ENCODE measurements around the gene DUSP19.

The DUSP19 gene

GRCh38 chr2:183125659-183126341 is 47.3 kb downstream of the DUSP19 start:
- peak; percentile 73 for FAIRE-seq
- no peak for TF ChIP-seq POLR2A (IDR thresholded peaks at IDR 0.05; ENCODE audit: low read depth, low read length)
- DNase-seq (ENCODE audit: insufficient read length, low spot score), result no peak

DNA sequence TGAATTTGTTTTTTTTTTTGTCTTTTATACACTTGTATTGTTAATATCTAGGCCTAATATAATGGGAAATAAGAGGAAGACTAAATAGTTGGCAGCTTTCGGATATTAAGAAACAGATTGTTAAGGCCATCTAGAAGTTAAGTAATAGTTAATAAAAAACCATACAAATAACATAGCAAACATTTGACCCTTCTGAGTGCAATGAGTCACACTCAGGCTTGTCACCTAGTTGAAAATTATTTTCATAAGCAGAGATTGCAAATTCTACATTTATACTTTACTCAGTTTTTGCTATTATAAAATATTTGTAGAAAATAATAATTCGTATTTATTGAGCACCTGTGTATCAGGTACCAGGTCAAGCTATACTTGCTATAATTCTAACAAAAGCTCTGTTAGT is 48.1 kb downstream of the DUSP19 start:
- FAIRE-seq, result no peak
- TF ChIP-seq POLR2A (IDR thresholded peaks at IDR 0.05; ENCODE audit: low read depth, low read length), result no peak
- DNase-seq (ENCODE audit: insufficient read length, low spot score), result no peak

DNA sequence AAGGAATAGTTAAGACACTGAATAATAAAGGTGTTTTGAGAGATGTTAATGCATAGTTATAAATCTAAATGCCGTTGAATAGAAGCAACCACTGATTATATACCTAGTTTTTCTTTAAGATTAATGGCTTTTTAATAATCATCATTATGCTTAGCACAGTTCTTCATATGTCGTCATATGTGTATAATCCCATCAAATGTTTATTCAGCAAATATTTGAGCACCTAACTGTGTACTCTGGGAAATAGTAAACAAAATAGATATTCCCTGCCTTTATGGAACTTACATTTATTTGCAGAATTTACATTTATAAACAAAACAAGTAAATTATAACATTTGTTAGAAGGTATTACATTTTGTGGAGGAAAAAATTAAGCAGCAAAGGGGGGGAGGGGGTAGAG is 55.5 kb downstream of the DUSP19 start:
- no peak for TF ChIP-seq POLR2A (IDR thresholded peaks at IDR 0.05; ENCODE audit: low read depth, low read length)
- DNase-seq (ENCODE audit: insufficient read length, low spot score) (no peak), FAIRE-seq (no peak)

DNA sequence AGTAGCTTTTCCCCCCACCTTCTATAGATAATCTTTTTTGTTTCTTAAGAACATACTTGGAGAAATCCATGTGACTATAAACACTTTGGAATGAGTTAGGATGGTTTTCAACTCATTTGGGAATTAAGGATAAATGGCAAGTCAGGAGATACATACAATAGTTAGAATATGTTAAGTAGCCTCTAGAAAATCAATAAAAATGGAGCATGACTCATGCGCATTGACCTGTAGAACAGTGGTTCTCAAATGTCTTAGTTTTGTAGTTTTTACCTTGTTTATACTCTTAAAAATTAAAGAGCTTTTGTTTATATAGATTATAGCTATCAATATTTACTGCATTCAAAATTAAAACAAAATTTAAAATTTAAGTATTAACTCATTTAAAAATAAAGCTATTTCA is 70.4 kb downstream of the DUSP19 start:
- no peak for TF ChIP-seq POLR2A (IDR thresholded peaks at IDR 0.05; ENCODE audit: low read depth, low read length)
- no peak for FAIRE-seq
- DNase-seq (ENCODE audit: insufficient read length, low spot score), result no peak

- DNase-seq (ENCODE audit: insufficient read length, low spot score) (no peak), FAIRE-seq (no peak)
- TF ChIP-seq POLR2A (IDR thresholded peaks at IDR 0.05; ENCODE audit: low read depth, low read length), result no peak
These were observed 70.9 kb downstream of the DUSP19 start for GRCh38 chr2:183149489-183149888.

Measured in H54 (cell line).